Stimulated activated CD8-positive, alpha-beta memory T cell treated with anti-CD3 and anti-CD28 coated beads, Interleukin-12 subunit alpha, Interleukin-12 subunit beta, amount 100 ng/mL, for 24 hours (primary cell): ENCODE results near the gene C10orf105.

Experiments used
- DNase-seq: peaks from one replicate; pipeline ENCODE4 v3.0.0-alpha.2; 2020; ENCODE audit errors: extremely low read depth

C10orf105 gene

GRCh38 chr10:71677261-71677660 lies 42.3 kb downstream of the C10orf105 start:
- DNase-seq, result no peak

DNA sequence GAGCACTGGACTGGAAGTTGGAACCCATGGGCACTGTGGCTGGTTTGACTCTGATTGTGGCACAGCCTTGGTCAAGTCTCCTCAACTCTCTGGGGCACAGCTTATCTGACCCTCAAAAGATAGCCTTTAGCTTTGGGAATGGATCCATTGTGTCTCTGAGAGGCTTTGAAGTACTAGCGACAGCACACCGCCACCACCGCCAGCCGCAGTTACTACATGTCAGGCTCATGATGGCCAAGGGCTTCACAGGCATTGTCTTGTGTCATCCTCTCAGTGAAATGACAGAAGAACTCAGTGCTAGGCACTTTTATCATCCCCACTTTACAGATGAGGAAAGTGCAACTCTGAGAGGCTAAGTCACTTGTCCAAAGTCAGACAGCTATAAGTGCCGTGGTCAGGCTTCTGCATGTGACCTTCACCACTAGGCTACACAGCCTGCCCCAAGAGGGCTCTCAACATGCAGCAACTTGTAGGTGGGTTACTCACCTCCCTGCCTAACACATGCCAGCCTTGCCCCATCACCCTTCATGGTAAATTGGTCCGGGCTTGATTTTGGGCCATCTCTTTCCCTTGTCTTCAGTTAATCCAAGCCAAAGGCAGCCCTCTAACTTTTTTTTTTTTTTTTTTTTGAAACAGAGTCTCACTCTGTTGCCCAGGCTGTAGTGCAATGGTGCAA lies 44.1 kb downstream of the C10orf105 start:
- DNase-seq, result no peak

GRCh38 chr10:71671994-71672946 lies 47.3 kb downstream of the C10orf105 start:
- DNase-seq, result no peak

- DNase-seq, result no peak
Measured at GRCh38 chr10:71667387-71667752, 52.2 kb downstream of the C10orf105 start.

GRCh38 chr10:71666639-71667386 lies 52.8 kb downstream of the C10orf105 start:
- no peak for DNase-seq

DNA sequence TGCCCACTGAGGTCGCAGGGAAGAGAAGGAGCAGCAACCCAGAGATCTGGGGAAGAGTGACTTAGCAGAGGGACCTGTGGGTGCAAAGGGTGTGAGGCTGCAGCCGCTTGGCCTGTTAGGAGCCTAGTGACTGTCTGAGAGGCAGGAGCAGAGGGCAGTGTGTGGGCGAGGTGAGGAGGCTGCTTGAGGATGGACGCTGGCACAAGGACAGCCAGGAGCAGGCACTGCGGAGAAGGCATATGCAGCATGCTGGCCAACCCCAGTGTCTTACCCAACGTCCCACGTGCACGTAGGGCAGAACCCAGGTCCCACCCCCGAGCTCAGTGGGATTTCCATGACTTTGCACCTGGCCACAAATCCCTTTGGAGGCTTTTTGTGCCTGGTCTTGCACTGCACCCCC lies 54.1 kb downstream of the C10orf105 start:
- DNase-seq, result no peak

- no peak for DNase-seq
Measured at GRCh38 chr10:71664585-71664984, 55.0 kb downstream of the C10orf105 start.

GRCh38 chr10:71663311-71663710 lies 56.3 kb downstream of the C10orf105 start:
- DNase-seq, result no peak

- no peak for DNase-seq
Measured at GRCh38 chr10:71661779-71662336, 57.7 kb downstream of the C10orf105 start.
